Measurements from ENCODE around the gene TBC1D22A. TPM values are rescaled to one million over a fixed set of nuclear protein-coding genes. Genes with fewer than 3 reads are reported as not detected.
A peak's percentile ranks its signal among the peaks of the same experiment; 100 is the strongest.

Gene TBC1D22A
- total and polyA plus RNA-seq, 8 donors: 14.4 to 33.5 (median 15.7) TPM

DNA sequence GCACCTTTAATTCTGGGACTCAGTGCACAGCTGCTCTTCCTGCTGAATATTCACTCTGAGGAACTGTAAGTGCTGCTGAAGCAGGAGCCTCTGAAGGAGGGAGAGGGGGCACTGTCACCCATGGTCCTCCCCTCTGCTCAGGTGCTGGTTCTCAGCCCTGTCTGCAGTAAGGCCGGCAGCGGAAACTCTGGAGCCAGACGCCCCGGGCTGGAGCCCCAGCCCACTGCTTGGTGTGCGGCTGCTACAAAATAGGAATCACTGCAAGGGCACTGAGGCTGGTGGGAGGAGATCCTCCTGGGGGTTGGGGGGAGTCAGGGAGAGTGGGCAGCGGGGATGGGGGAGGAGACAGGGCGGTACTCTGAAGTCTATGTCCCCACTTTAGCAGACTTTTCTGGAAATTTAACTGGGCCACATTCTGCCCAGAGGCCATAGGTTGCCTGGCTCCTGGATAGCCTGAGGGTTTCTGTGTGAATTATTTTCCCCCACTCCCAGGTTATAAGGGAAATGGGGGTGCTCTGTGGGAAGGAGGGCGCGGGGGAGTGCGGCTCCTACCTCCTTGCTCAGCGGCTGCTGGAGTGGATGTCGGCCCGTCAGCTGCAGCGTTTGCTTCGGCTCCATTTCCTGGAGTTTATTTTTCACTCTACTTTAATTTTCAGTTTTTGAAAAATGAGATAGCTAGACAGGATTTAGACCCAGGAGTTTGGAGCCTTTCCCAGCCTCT lies 33.6 kb downstream of the TBC1D22A start:
- Histone ChIP-seq H3K27me3 (no peaks in the 10 kb centered on the region), H3K4me3 (no peak overlapping the region), H3K36me3 (peaks cover 0 to 85% of the 10 kb centered on the region in 2 donors), H3K9me3 (no peaks in the 10 kb centered on the region), H3K27ac (no peak overlapping the region), H3K4me1 (peaks cover 8 to 25% of the 10 kb centered on the region in 2 donors)
- intact Hi-C loops (cut with DNase I): no loop called here
- TF ChIP-seq, protein P1, sequence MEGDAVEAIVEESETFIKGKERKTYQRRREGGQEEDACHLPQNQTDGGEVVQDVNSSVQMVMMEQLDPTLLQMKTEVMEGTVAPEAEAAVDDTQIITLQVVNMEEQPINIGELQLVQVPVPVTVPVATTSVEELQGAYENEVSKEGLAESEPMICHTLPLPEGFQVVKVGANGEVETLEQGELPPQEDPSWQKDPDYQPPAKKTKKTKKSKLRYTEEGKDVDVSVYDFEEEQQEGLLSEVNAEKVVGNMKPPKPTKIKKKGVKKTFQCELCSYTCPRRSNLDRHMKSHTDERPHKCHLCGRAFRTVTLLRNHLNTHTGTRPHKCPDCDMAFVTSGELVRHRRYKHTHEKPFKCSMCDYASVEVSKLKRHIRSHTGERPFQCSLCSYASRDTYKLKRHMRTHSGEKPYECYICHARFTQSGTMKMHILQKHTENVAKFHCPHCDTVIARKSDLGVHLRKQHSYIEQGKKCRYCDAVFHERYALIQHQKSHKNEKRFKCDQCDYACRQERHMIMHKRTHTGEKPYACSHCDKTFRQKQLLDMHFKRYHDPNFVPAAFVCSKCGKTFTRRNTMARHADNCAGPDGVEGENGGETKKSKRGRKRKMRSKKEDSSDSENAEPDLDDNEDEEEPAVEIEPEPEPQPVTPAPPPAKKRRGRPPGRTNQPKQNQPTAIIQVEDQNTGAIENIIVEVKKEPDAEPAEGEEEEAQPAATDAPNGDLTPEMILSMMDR (IDR thresholded peaks at IDR 0.05): no peak
- DNase-seq (peak in 1 of 4 donors; percentile 7), ATAC-seq (no peak)

DNA sequence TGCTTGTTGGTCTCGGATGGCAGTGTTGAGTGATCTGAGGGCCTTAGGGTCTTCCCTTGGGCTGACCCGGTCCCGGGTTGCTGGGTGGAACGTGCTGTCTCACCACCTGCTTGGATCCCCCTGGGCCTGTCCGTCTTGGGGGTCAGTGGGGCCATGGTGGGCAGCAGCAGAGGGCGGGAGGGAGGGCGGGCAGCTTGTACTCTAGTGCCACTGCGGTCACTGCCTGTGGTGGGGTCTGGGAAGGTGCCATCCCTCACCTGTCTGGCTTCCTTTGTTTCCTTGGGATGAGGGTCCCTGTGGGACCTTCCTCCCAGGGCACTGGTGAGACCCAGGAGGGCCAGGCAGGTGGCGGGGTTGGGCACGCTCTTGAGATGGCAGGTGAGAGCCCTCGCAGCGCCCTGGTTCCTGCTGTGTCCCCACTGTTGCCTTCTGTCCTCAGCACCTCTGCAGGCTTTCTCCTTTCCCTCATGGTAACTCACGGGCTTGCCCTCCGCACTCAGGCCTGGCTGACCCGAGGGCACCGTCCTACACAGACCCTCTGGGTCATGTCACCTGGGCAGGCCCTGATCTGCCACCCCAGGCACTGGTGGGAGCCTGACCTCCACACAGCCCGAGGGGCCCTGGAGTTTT lies 34.2 kb downstream of the TBC1D22A start:
- no peak overlapping the region for H3K27ac ChIP-seq
- H3K36me3 ChIP-seq: peaks cover 0 to 89% of the 10 kb centered on the region in 2 donors
- TF ChIP-seq, protein P1 (IDR thresholded peaks at IDR 0.05): no peak
- intact Hi-C loops (cut with DNase I): no loop called here
- no peaks in the 10 kb centered on the region for H3K9me3 ChIP-seq
- no peak overlapping the region for H3K4me3 ChIP-seq
- DNase-seq (peak in 2 of 4 donors; percentile 5 to 67), ATAC-seq (no peak)
- H3K27me3 ChIP-seq: no peaks in the 10 kb centered on the region
- peaks cover 3 to 18% of the 10 kb centered on the region in 2 donors for H3K4me1 ChIP-seq

DNA sequence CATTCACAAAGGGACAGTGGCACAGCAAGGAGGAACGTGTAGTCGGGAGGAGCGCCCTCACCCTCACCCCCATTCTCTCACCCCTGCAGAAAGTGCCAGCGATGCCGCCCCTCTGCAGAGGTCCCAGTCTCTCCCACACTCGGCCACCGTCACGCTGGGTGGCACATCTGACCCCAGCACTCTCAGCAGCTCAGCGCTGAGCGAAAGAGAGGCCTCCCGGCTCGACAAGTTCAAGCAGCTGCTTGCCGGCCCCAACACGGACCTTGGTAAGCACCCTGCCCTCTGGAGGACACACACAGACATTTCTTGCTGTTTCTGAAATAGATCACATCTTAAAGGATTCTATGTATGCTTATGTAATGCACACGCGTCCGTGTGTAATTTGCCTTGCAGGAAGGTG lies 34.9 kb downstream of the TBC1D22A start:
- no peaks in the 10 kb centered on the region for H3K27me3 ChIP-seq
- no peaks in the 10 kb centered on the region for H3K9me3 ChIP-seq
- H3K36me3 ChIP-seq: peaks cover 0 to 96% of the 10 kb centered on the region in 2 donors
- no peak for ATAC-seq
- H3K4me3 ChIP-seq: no peak overlapping the region
- no peak overlapping the region for H3K27ac ChIP-seq
- intact Hi-C loops (cut with DNase I): no loop called here
- DNase-seq: peak in 1 of 4 donors; percentile 68
- TF ChIP-seq, protein P1 (IDR thresholded peaks at IDR 0.05): no peak
- H3K4me1 ChIP-seq: peaks cover 0 to 12% of the 10 kb centered on the region in 2 donors

DNA sequence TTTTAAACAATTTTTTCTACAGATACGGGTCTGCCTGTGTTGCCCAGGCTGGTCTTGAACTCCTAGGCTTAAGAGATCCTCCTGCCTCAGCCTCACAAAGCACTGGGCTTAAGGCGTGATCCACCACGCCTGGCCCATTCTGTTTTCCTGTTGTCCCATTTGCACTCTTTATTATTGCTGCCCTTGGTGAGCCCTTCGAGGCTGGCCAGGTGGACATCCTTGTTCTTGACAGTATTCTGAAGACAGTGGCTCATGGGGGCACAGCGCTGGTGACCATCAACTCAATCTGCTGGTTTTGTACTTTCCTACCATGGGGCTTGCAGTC lies 35.6 kb downstream of the TBC1D22A start:
- Histone ChIP-seq H3K4me1 (peaks cover 0 to 12% of the 10 kb centered on the region in 2 donors), H3K27me3 (no peaks in the 10 kb centered on the region), H3K4me3 (no peak overlapping the region), H3K9me3 (no peaks in the 10 kb centered on the region), H3K27ac (no peak overlapping the region), H3K36me3 (peaks cover 0 to 91% of the 10 kb centered on the region in 2 donors)
- TF ChIP-seq, protein P1 (IDR thresholded peaks at IDR 0.05): no peak
- intact Hi-C loops (cut with DNase I): no loop called here
- no peak for DNase-seq
- ATAC-seq: no peak

All from left lung (tissue), 10 donors.